Measurements from ENCODE around the gene ROBO4. TPM values are rescaled to one million over a fixed set of nuclear protein-coding genes. Genes with fewer than 3 reads are reported as not detected.
A peak's percentile ranks its signal among the peaks of the same experiment; 100 is the strongest.

ROBO4 gene
- total RNA-seq, 4 donors from 2014 or later: 3.7 to 20.6 (median 5.4) TPM

DNA sequence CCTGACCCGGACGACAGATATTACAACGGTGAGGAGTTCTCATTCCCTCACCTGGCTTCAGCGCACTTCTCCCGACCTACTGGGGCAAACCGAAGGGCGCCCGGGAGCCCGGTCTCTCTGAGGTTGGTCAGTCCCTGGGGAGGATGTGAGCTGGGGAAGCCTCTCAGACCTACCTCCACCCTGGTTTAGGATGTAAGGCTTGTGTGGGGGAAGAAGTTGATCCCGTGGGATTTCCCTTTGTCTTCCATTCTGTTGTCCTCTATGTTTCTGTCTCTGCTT lies 20.1 kb downstream of the ROBO4 start:
- Histone ChIP-seq H3K27me3 (no peaks in the 10 kb centered on the region), H3K9me3 (no peaks in the 10 kb centered on the region), H3K4me1 (peaks cover 0 to 20% (median 0%) of the 10 kb centered on the region in 4 donors), H3K36me3 (no peaks in the 10 kb centered on the region), H3K4me3 (peak overlapping the region in 1 of 4 donors; percentile 65), H3K27ac (no peak overlapping the region)
- no peak for DNase-seq
- TF ChIP-seq, protein P1, sequence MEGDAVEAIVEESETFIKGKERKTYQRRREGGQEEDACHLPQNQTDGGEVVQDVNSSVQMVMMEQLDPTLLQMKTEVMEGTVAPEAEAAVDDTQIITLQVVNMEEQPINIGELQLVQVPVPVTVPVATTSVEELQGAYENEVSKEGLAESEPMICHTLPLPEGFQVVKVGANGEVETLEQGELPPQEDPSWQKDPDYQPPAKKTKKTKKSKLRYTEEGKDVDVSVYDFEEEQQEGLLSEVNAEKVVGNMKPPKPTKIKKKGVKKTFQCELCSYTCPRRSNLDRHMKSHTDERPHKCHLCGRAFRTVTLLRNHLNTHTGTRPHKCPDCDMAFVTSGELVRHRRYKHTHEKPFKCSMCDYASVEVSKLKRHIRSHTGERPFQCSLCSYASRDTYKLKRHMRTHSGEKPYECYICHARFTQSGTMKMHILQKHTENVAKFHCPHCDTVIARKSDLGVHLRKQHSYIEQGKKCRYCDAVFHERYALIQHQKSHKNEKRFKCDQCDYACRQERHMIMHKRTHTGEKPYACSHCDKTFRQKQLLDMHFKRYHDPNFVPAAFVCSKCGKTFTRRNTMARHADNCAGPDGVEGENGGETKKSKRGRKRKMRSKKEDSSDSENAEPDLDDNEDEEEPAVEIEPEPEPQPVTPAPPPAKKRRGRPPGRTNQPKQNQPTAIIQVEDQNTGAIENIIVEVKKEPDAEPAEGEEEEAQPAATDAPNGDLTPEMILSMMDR (IDR thresholded peaks at IDR 0.05): no peak
- TF ChIP-seq POLR2A (IDR thresholded peaks at IDR 0.05): no peak

DNA sequence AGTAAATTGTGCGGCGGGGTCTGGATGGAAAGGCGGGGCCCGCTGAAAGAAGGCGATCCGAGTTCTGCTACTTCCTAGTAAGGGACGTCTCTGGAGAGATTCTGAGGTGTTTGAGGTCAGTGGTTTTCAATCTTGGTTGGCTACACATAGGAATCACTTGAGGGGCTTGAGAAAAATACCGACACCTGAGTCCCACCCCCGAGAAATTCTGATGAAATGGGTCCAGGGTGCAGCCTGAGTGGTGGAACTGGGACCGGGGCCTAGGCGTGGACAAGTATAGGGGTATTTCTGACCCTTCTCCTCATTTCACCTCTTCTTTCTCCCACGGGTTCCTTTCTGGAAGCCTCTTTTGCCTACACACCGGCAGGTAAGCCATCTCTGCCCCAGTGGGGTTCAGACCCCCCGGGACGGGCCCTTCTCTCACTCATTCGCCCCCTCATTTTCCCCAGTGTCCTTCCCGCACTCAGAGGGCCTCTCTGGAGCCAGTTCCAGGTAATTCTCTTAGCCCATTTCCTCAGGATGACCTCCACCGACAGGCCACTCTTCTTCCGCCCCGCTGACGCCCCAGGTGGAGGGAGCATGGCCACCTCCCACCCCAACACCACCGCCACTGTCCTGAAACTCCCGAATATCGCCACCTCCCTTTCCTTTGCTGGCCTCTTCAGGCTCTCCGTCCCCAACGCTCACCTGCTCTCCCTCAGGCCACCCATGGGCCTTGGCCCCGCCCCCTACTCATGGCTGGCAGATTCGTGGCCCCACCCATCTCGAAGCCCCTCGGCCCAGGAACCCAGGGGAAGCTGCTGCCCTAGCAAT lies 20.6 kb downstream of the ROBO4 start:
- no peaks in the 10 kb centered on the region for H3K36me3 ChIP-seq
- no peaks in the 10 kb centered on the region for H3K27me3 ChIP-seq
- TF ChIP-seq, protein P1 (IDR thresholded peaks at IDR 0.05): no peak
- no peak for TF ChIP-seq POLR2A (IDR thresholded peaks at IDR 0.05)
- H3K27ac ChIP-seq: peak overlapping the region; percentile 57 to 89 (median 75)
- peak overlapping the region; percentile 42 to 71 (median 58) for H3K4me3 ChIP-seq
- no peak for DNase-seq
- H3K4me1 ChIP-seq: peaks cover 0 to 20% (median 0%) of the 10 kb centered on the region in 4 donors
- no peaks in the 10 kb centered on the region for H3K9me3 ChIP-seq

DNA sequence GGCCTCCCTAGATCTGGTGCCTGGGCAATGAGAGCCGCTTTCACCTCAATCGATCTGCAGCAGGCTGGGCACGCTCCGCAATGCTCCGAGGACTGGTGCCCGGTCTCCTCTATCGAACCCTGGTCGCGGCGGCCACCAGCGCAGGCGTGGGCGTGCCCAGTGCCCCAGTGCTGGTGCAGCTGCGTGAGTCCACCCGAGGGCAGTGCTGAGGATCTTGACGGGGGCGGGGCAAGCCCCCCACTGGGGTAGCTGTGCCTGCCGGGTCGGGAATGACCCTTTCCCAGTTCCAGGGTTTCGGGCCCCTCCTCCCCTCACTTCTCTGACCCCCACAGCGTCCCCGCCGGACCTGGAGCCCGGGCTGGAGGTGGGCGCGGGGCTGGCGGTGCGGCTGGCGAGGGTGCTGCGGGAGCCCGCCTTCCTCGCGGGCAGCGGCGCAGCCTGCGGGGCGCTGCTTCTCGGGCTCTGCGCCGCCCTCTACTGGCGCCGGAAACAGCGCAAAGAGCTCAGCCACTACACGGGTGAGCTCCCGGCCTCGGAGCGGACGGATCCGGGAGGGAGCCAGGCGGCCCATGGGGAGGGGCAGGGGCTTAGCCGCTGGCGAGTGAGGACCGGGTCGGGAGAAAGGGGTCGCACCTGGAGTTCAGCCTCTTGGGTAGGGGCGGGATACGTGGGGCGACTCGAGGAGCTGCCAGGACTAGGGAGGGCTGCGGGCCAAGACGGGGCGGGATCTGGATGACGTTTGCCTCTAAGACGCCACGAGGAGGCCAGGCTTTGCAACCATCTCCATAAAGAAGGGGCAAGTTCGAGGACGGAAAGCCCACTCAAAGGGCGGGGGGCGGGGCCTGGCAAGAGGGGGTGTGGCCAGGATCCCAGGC lies 21.5 kb downstream of the ROBO4 start:
- Histone ChIP-seq H3K27ac (peak overlapping the region; percentile 57 to 89 (median 75)), H3K27me3 (no peaks in the 10 kb centered on the region), H3K4me1 (peaks cover 0 to 20% (median 0%) of the 10 kb centered on the region in 4 donors), H3K36me3 (no peaks in the 10 kb centered on the region), H3K4me3 (peak overlapping the region; percentile 42 to 71 (median 58)), H3K9me3 (no peaks in the 10 kb centered on the region)
- peak; percentile 57 to 90 (median 88) for DNase-seq
- no peak for TF ChIP-seq POLR2A (IDR thresholded peaks at IDR 0.05)
- TF ChIP-seq, protein P1 (IDR thresholded peaks at IDR 0.05): peak in 5 of 6 experiments; percentile 22 to 74 (median 72)

DNA sequence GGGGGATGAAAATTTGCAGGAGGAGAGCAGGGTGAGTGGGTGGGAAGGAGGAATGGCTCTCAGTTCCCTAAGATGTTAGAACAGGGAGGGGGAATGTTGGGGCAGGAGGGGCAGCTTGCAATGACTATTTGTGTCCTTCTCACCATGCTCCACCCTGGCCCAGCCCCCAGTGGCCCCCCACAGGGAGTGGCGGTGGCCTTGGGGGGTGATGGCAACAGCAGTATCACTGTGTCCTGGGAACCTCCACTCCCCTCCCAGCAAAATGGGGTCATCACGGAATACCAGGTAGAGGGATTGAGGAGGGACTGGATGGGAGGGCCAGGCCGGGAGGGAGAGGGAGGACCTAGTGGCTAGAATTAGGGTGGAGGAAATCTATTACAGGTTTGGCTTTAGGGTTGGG lies 22.3 kb downstream of the ROBO4 start:
- Histone ChIP-seq H3K4me1 (peaks cover 0 to 20% (median 0%) of the 10 kb centered on the region in 4 donors), H3K4me3 (peak overlapping the region in 1 of 4 donors; percentile 71), H3K9me3 (no peaks in the 10 kb centered on the region), H3K27me3 (peaks cover 0 to 5% of the 10 kb centered on the region in 2 donors), H3K27ac (no peak overlapping the region), H3K36me3 (no peaks in the 10 kb centered on the region)
- no peak for TF ChIP-seq POLR2A (IDR thresholded peaks at IDR 0.05)
- TF ChIP-seq, protein P1 (IDR thresholded peaks at IDR 0.05): no peak
- peak in 1 of 3 donors; percentile 28 for DNase-seq

DNA sequence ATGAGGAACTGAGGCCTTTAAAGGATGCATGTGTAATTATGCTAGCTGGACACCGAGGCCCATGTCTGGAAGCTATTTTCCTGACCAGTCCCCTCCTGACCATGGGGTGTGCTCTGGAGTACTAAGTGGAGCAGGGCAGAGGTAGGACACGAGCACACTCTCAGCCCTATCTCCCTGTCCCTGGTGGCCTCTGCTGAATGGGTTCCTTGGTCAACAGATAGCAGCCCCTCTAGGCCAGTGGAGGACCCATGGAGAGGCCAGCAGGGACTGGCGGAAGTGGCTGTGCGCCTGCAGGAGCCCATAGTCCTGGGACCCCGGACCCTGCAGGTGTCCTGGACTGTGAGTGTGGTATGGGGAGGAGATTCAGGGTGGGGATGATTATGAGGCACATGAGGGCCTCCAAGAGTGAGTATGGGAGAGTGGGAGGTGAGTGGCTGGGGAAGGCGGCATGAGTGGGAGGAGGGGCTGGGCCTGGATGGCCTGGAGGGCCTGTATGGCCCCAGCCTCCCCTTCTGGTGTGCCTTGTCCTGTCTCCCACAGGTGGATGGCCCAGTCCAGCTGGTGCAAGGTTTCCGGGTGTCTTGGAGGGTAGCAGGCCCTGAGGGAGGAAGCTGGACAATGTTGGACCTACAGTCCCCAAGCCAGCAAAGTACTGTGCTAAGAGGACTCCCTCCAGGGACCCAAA lies 23.0 kb downstream of the ROBO4 start:
- TF ChIP-seq, protein P1 (IDR thresholded peaks at IDR 0.05): no peak
- TF ChIP-seq POLR2A (IDR thresholded peaks at IDR 0.05): no peak
- peaks cover 0 to 20% (median 0%) of the 10 kb centered on the region in 4 donors for H3K4me1 ChIP-seq
- no peak overlapping the region for H3K4me3 ChIP-seq
- H3K27ac ChIP-seq: no peak overlapping the region
- H3K36me3 ChIP-seq: no peaks in the 10 kb centered on the region
- peak in 1 of 3 donors; percentile 24 for DNase-seq
- peaks cover 0 to 12% of the 10 kb centered on the region in 2 donors for H3K27me3 ChIP-seq
- no peaks in the 10 kb centered on the region for H3K9me3 ChIP-seq

Measured in Peyer's patch (tissue), 4 donors.